ENCODE measurements around the gene CDH4. TPM values are rescaled to one million over a fixed set of nuclear protein-coding genes. Genes with fewer than 3 reads are reported as not detected.

CDH4 gene
- total RNA-seq, 1 donor from 2014 or later, result 2.9 TPM

GRCh38 chr20:61759286-61760065 lies 507.4 kb downstream of the CDH4 start:
- TF ChIP-seq CTCF (IDR thresholded peaks at IDR 0.05), result no peak
- TF ChIP-seq EZH2phosphoT487 (IDR thresholded peaks at IDR 0.05), result no peak
- no peak for TF ChIP-seq EZH2 (IDR thresholded peaks at IDR 0.05)
- no peak overlapping the region for H3K27ac Mint-ChIP-seq
- no peak overlapping the region for H3K4me3 Mint-ChIP-seq
- H3K4me1 ChIP-seq, result no peaks in the 10 kb centered on the region
- H2AFZ ChIP-seq (replicated peaks), result no peak overlapping the region
- peaks cover 3% of the 10 kb centered on the region for H3K4me1 Mint-ChIP-seq
- no peak overlapping the region for H3K27ac ChIP-seq
- no peak overlapping the region for H3K9ac ChIP-seq
- no peaks in the 10 kb centered on the region for H3K79me2 ChIP-seq (ENCODE audit: low read depth)
- H3K36me3 ChIP-seq, result no peaks in the 10 kb centered on the region
- no peaks in the 10 kb centered on the region for H3K36me3 Mint-ChIP-seq
- no peak for DNase-seq (ENCODE audit: low spot score)
- H4K20me1 ChIP-seq (ENCODE audit: low read depth), result no peaks in the 10 kb centered on the region
- no peaks in the 10 kb centered on the region for H3F3A ChIP-seq (ENCODE audit: low read depth)
- no peaks in the 10 kb centered on the region for H3K9me3 ChIP-seq (ENCODE audit: low read depth)
- H3K9me3 Mint-ChIP-seq, result no peaks in the 10 kb centered on the region
- peaks cover 6% of the 10 kb centered on the region for H3K27me3 Mint-ChIP-seq (ENCODE audit: insufficient read depth, low read depth)
- H3K4me2 ChIP-seq, result no peak overlapping the region
- peaks cover 9% of the 10 kb centered on the region for H3K27me3 ChIP-seq
- H3K4me3 ChIP-seq, result no peak overlapping the region

- Histone ChIP-seq H3K9ac (no peak overlapping the region), H4K20me1 (ENCODE audit: low read depth) (no peaks in the 10 kb centered on the region), H2AFZ (replicated peaks) (no peak overlapping the region), H3K27ac (no peak overlapping the region), H3K4me2 (no peak overlapping the region), H3K36me3 (no peaks in the 10 kb centered on the region), H3K9me3 (ENCODE audit: low read depth) (no peaks in the 10 kb centered on the region), H3K79me2 (ENCODE audit: low read depth) (no peaks in the 10 kb centered on the region), H3F3A (ENCODE audit: low read depth) (no peaks in the 10 kb centered on the region), H3K4me1 (no peaks in the 10 kb centered on the region), H3K4me3 (no peak overlapping the region), H3K27me3 (peaks cover 9% of the 10 kb centered on the region)
- no peak overlapping the region for H3K27ac Mint-ChIP-seq
- H3K4me1 Mint-ChIP-seq, result peaks cover 4% of the 10 kb centered on the region
- H3K27me3 Mint-ChIP-seq (ENCODE audit: insufficient read depth, low read depth), result peaks cover 6% of the 10 kb centered on the region
- TF ChIP-seq EZH2phosphoT487 (IDR thresholded peaks at IDR 0.05), result no peak
- no peak for DNase-seq (ENCODE audit: low spot score)
- no peaks in the 10 kb centered on the region for H3K9me3 Mint-ChIP-seq
- no peaks in the 10 kb centered on the region for H3K36me3 Mint-ChIP-seq
- H3K4me3 Mint-ChIP-seq, result no peak overlapping the region
Measured at GRCh38 chr20:61760321-61760720, 508.3 kb downstream of the CDH4 start.

- peaks cover 5% of the 10 kb centered on the region for H3K4me1 Mint-ChIP-seq
- peaks cover 6% of the 10 kb centered on the region for H3K27me3 Mint-ChIP-seq (ENCODE audit: insufficient read depth, low read depth)
Measured at GRCh38 chr20:61760731-61761130, 508.7 kb downstream of the CDH4 start.

More at GRCh38 chr20:61760731-61761130, 508.7 kb downstream of the CDH4 start:
- H3K4me1 ChIP-seq, result no peaks in the 10 kb centered on the region
- H3K36me3 ChIP-seq, result no peaks in the 10 kb centered on the region
- no peaks in the 10 kb centered on the region for H4K20me1 ChIP-seq (ENCODE audit: low read depth)
- H3K27me3 ChIP-seq, result peaks cover 9% of the 10 kb centered on the region
- H3K4me2 ChIP-seq, result no peak overlapping the region
- H2AFZ ChIP-seq (replicated peaks), result no peak overlapping the region
- H3K79me2 ChIP-seq (ENCODE audit: low read depth), result no peaks in the 10 kb centered on the region
- H3K27ac Mint-ChIP-seq, result no peak overlapping the region
- H3K9me3 Mint-ChIP-seq, result no peaks in the 10 kb centered on the region
- no peak overlapping the region for H3K4me3 Mint-ChIP-seq
- H3K9ac ChIP-seq, result no peak overlapping the region
- H3K27ac ChIP-seq, result no peak overlapping the region
- no peaks in the 10 kb centered on the region for H3F3A ChIP-seq (ENCODE audit: low read depth)
- no peak overlapping the region for H3K4me3 ChIP-seq
- TF ChIP-seq CTCF (IDR thresholded peaks at IDR 0.05) (no peak), EZH2phosphoT487 (IDR thresholded peaks at IDR 0.05) (no peak), EZH2 (IDR thresholded peaks at IDR 0.05) (no peak)
- DNase-seq (ENCODE audit: low spot score), result no peak
- no peaks in the 10 kb centered on the region for H3K36me3 Mint-ChIP-seq
- H3K9me3 ChIP-seq (ENCODE audit: low read depth), result no peaks in the 10 kb centered on the region

Data from neural progenitor cell (in vitro differentiated cells).